SK-N-SH treated with all-trans-retinoic acid at 6 μM for 48 hours (cell line): ENCODE measurements around the gene DDRGK1.

ENCODE experiments used
- ATAC-seq: fragments of 200-7000 bp; cut with Tn5 transposase; 3 replicates; pipeline ENCODE4 v1.9.1; 2020; ENCODE audit warnings: mild to moderate bottlenecking, moderate library complexity
- BACH2 ChIP-seq: fragments of 250-450 bp; sonication (Bioruptor Pico); IDR thresholded peaks from 2 replicates; pipeline ENCODE4 v1.9.0; 2021; ENCODE audit warnings: mild to moderate bottlenecking, borderline replicate concordance
- CSDC2 ChIP-seq: fragments of 250-450 bp; sonication (Bioruptor Pico); IDR thresholded peaks from 2 replicates; pipeline ENCODE4 v1.5.0; 2020; ENCODE audit warnings: mild to moderate bottlenecking, moderate library complexity
- CSRNP3 ChIP-seq: fragments of 250-450 bp; sonication (Bioruptor Pico); IDR thresholded peaks from 2 replicates; pipeline ENCODE4 v1.5.1; 2021; ENCODE audit warnings: mild to moderate bottlenecking, moderate library complexity
- ESRRG ChIP-seq: fragments of 250-450 bp; sonication (Bioruptor Pico); IDR thresholded peaks from 2 replicates; pipeline ENCODE4 v1.6.1; 2021; ENCODE audit warnings: mild to moderate bottlenecking
- GLIS3 ChIP-seq: fragments of 250-450 bp; sonication (Bioruptor Pico); IDR thresholded peaks from 2 replicates; pipeline ENCODE4 v1.5.0; 2020; ENCODE audit warnings: mild to moderate bottlenecking, moderate library complexity
- ISL1 ChIP-seq: fragments of 250-450 bp; sonication (Bioruptor Pico); IDR thresholded peaks from 2 replicates; pipeline ENCODE4 v2.1.2; 2022; ENCODE audit warnings: mild to moderate bottlenecking, moderate library complexity
- PPARA ChIP-seq: fragments of 250-450 bp; sonication (Bioruptor Pico); IDR thresholded peaks from 2 replicates; pipeline ENCODE4 v1.5.0; 2020; ENCODE audit warnings: mild to moderate bottlenecking, borderline replicate concordance
- RARB ChIP-seq: fragments of 250-450 bp; sonication (Bioruptor Pico); IDR thresholded peaks from 2 replicates; pipeline ENCODE4 v1.8.0; 2021; ENCODE audit warnings: mild to moderate bottlenecking, moderate library complexity
- SNAI2 ChIP-seq: fragments of 250-450 bp; sonication (Bioruptor Pico); IDR thresholded peaks from 2 replicates; pipeline ENCODE4 v1.5.0; 2020; ENCODE audit warnings: mild to moderate bottlenecking, moderate library complexity
- TCF4 ChIP-seq: fragments of 250-450 bp; sonication (Bioruptor Pico); IDR thresholded peaks from 2 replicates; pipeline ENCODE4 v1.8.0; 2021; ENCODE audit warnings: mild to moderate bottlenecking, moderate library complexity, borderline replicate concordance
- TOX ChIP-seq: fragments of 250-450 bp; sonication (Bioruptor Pico); IDR thresholded peaks from 2 replicates; pipeline ENCODE4 v1.8.0; 2021; ENCODE audit warnings: mild to moderate bottlenecking, moderate library complexity, borderline replicate concordance
- ZC3H10 ChIP-seq: fragments of 250-450 bp; sonication (Bioruptor Pico); IDR thresholded peaks from 2 replicates; pipeline ENCODE4 v1.5.1; 2021; ENCODE audit warnings: mild to moderate bottlenecking, moderate library complexity
- ZFP30 ChIP-seq: fragments of 450-650 bp; formaldehyde crosslinking; IDR thresholded peaks from 2 replicates; pipeline ENCODE4 v1.5.0; 2022; ENCODE audit warnings: mild to moderate bottlenecking, moderate library complexity
- ZNF565 ChIP-seq: fragments of 450-650 bp; formaldehyde crosslinking; conservative IDR thresholded peaks from 2 replicates; pipeline ENCODE4 v1.5.0; 2020; ENCODE audit warnings: low read depth, mild to moderate bottlenecking, moderate library complexity
- ZNF70 ChIP-seq: fragments of 450-650 bp; formaldehyde crosslinking; IDR thresholded peaks from 2 replicates; pipeline ENCODE4 v1.5.0; 2020; ENCODE audit warnings: mild to moderate bottlenecking, moderate library complexity
- ZNF8 ChIP-seq: fragments of 450-650 bp; formaldehyde crosslinking; IDR thresholded peaks from 2 replicates; pipeline ENCODE4 v1.5.0; 2020; ENCODE audit warnings: mild to moderate bottlenecking, moderate library complexity
- TF ChIP-seq, protein P1 (sequence below): fragments of 250-450 bp; sonication (Bioruptor Pico); IDR thresholded peaks from 2 replicates; pipeline ENCODE4 v1.8.0; 2020; ENCODE audit warnings: mild to moderate bottlenecking, moderate library complexity, borderline replicate concordance
- TF ChIP-seq, protein P2 (sequence below): fragments of 250-450 bp; sonication (Bioruptor Pico); IDR thresholded peaks from 2 replicates; pipeline ENCODE4 v1.5.0; 2020; ENCODE audit warnings: mild to moderate bottlenecking, moderate library complexity
- TF ChIP-seq, protein P3 (sequence below): fragments of 250-450 bp; sonication (Bioruptor Pico); IDR thresholded peaks from 2 replicates; pipeline ENCODE4 v1.8.0; 2021; ENCODE audit warnings: low read depth, mild to moderate bottlenecking, moderate library complexity, borderline replicate concordance

Gene DDRGK1

GRCh38 chr20:3244613-3245012, 40.1 kb upstream of the DDRGK1 start (continued):
- TF ChIP-seq TCF4, result no peak
- TF ChIP-seq, protein P1, sequence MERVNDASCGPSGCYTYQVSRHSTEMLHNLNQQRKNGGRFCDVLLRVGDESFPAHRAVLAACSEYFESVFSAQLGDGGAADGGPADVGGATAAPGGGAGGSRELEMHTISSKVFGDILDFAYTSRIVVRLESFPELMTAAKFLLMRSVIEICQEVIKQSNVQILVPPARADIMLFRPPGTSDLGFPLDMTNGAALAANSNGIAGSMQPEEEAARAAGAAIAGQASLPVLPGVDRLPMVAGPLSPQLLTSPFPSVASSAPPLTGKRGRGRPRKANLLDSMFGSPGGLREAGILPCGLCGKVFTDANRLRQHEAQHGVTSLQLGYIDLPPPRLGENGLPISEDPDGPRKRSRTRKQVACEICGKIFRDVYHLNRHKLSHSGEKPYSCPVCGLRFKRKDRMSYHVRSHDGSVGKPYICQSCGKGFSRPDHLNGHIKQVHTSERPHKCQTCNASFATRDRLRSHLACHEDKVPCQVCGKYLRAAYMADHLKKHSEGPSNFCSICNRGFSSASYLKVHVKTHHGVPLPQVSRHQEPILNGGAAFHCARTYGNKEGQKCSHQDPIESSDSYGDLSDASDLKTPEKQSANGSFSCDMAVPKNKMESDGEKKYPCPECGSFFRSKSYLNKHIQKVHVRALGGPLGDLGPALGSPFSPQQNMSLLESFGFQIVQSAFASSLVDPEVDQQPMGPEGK (CRISPR knock-in tag), result no peak
- no peak for TF ChIP-seq ZNF70
- no peak for TF ChIP-seq PPARA (CRISPR knock-in tag)
- TF ChIP-seq TOX (CRISPR knock-in tag), result no peak
- no peak for TF ChIP-seq ESRRG (CRISPR knock-in tag)
- no peak for TF ChIP-seq BACH2 (CRISPR knock-in tag)
- no peak for TF ChIP-seq ISL1
- no peak for TF ChIP-seq GLIS3

DNA sequence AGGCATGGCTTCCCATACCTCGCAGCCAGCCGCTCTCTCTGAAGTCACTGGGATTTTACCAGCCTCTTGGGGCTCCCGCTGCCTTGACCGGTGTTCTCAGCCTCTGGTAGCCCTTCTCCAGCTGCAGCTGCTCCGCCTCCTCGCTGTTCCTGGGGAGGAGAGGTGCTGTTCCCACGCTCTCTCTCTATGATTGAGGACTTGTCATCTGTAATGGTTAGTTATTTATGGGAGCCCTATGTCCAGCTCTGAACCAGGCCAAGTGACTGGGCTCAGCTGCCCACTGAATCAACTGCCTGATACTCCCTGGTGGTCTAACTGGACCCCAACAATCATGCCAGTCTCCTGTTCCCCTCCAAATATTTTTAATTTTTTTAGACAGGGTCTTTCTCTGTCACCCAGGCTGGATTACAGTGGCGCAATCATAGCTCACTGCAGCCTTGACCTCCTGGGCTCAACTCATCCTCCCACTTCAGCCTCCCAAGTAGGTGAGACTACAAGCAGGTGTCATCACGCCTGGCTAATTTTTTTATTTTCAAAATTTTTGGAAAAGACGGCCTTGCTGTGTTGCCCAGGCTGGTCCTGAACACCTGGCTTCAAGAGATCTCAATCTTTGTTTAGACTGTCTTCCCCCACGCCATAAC, 39.4 kb upstream of the DDRGK1 start:
- TF ChIP-seq CSRNP3 (no peak), PPARA (CRISPR knock-in tag) (no peak), SNAI2 (no peak), ZC3H10 (no peak), ESRRG (CRISPR knock-in tag) (no peak), GLIS3 (no peak), ZNF565 (CRISPR knock-in tag) (no peak), ZFP30 (CRISPR knock-in tag) (no peak), TCF4 (no peak), ZNF70 (no peak), ZNF8 (CRISPR knock-in tag) (no peak)
- TF ChIP-seq, protein P2, sequence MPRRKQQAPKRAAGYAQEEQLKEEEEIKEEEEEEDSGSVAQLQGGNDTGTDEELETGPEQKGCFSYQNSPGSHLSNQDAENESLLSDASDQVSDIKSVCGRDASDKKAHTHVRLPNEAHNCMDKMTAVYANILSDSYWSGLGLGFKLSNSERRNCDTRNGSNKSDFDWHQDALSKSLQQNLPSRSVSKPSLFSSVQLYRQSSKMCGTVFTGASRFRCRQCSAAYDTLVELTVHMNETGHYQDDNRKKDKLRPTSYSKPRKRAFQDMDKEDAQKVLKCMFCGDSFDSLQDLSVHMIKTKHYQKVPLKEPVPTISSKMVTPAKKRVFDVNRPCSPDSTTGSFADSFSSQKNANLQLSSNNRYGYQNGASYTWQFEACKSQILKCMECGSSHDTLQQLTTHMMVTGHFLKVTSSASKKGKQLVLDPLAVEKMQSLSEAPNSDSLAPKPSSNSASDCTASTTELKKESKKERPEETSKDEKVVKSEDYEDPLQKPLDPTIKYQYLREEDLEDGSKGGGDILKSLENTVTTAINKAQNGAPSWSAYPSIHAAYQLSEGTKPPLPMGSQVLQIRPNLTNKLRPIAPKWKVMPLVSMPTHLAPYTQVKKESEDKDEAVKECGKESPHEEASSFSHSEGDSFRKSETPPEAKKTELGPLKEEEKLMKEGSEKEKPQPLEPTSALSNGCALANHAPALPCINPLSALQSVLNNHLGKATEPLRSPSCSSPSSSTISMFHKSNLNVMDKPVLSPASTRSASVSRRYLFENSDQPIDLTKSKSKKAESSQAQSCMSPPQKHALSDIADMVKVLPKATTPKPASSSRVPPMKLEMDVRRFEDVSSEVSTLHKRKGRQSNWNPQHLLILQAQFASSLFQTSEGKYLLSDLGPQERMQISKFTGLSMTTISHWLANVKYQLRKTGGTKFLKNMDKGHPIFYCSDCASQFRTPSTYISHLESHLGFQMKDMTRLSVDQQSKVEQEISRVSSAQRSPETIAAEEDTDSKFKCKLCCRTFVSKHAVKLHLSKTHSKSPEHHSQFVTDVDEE (CRISPR knock-in tag), result no peak
- no peak for ATAC-seq

- ATAC-seq, result no peak
- TF ChIP-seq BACH2 (CRISPR knock-in tag) (no peak), CSRNP3 (no peak), RARB (CRISPR knock-in tag) (no peak), ZFP30 (CRISPR knock-in tag) (no peak), ZNF8 (CRISPR knock-in tag) (no peak), PPARA (CRISPR knock-in tag) (no peak), ISL1 (no peak), ESRRG (CRISPR knock-in tag) (no peak), CSDC2 (CRISPR knock-in tag) (no peak)
- TF ChIP-seq, protein P3, sequence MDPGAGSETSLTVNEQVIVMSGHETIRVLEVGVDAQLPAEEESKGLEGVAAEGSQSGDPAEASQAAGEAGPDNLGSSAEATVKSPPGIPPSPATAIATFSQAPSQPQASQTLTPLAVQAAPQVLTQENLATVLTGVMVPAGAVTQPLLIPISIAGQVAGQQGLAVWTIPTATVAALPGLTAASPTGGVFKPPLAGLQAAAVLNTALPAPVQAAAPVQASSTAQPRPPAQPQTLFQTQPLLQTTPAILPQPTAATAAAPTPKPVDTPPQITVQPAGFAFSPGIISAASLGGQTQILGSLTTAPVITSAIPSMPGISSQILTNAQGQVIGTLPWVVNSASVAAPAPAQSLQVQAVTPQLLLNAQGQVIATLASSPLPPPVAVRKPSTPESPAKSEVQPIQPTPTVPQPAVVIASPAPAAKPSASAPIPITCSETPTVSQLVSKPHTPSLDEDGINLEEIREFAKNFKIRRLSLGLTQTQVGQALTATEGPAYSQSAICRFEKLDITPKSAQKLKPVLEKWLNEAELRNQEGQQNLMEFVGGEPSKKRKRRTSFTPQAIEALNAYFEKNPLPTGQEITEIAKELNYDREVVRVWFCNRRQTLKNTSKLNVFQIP, result no peak
Observed at GRCh38 chr20:3242172-3242692, 37.8 kb upstream of the DDRGK1 start.
